H7 (cell line): ENCODE results near the gene PTGR3. TPM values are rescaled to one million over a fixed set of nuclear protein-coding genes. Genes with fewer than 3 reads are reported as not detected.

ENCODE experiments used
- DNase-seq: peaks from one replicate; pipeline ENCODE4 v3.0.0; 2012
- H3K27me3 ChIP-seq: 2 replicates; pipeline ENCODE4 v1.6.0; 2011; ENCODE audit warnings: mild to moderate bottlenecking, low read length; ENCODE audit not compliant: control insufficient read depth, insufficient read depth
- H3K36me3 ChIP-seq: replicated peaks from 2 replicates; pipeline ENCODE4 v1.5.1; 2011; ENCODE audit warnings: low read length; ENCODE audit not compliant: control insufficient read depth, insufficient read depth
- H3K4me3 ChIP-seq: 2 replicates; pipeline ENCODE4 v1.5.1; 2011; ENCODE audit warnings: low read depth, mild to moderate bottlenecking, control low read depth, low read length, moderate library complexity; ENCODE audit not compliant: insufficient read depth
- total RNA-seq: library from RNA; depleted of rRNA; stranded (reverse); fragments of >200 nt; shearing (Covaris generic); gene quantifications from 2 replicates; pipeline ENCODE4 v1.2.3, GENCODE V29; 2014

Gene PTGR3
- total RNA-seq, 1 experiment from 2014 or later, result 18.1 TPM

DNA sequence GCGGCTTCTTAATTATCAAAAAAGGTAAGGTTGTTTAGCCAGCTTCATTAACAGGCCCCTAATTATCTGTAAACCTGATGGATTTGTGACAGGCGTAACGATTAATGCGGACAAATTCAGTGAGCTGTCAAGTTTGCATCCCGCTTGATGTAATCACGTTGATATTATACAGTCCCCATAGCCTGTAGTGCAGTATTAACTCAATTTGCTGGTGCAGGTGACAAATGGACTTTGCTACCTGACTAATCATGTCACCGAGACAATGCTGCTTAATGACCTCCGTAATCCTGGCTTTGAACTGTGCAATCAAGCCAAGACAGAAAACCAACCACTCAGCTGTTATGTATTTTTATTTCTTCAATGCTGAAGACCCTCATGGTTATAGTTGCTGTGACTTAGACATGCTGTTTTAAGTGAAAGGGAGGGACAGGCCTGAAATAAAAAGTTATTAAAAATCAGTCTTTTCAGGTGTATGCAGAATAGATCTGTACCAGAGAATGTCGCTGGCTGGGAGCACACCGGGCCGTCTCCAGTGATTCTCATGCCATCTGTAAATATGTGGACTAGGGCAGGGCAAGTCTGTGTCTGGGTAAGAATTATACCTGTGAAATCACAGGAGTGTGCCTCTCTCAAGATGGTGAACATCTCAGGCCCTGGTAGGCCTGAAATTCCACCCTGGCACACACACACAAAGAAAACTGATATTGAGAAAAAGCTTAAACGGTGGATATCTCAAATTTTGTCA lies 6.0 kb upstream of the PTGR3 start:
- peaks cover 27% of the 10 kb centered on the region for H3K27me3 ChIP-seq
- H3K36me3 ChIP-seq, result no peaks in the 10 kb centered on the region
- no peak overlapping the region for H3K4me3 ChIP-seq
- no peak for DNase-seq

- H3K4me3 ChIP-seq, result no peak overlapping the region
- no peaks in the 10 kb centered on the region for H3K36me3 ChIP-seq
- DNase-seq, result no peak
- peaks cover 27% of the 10 kb centered on the region for H3K27me3 ChIP-seq
Observed at GRCh38 chr18:75214332-75214690, 5.4 kb upstream of the PTGR3 start.

GRCh38 chr18:75213611-75214331 lies 4.8 kb upstream of the PTGR3 start:
- Histone ChIP-seq H3K36me3 (no peaks in the 10 kb centered on the region), H3K27me3 (peaks cover 27% of the 10 kb centered on the region), H3K4me3 (no peak overlapping the region)
- DNase-seq, result no peak

DNA sequence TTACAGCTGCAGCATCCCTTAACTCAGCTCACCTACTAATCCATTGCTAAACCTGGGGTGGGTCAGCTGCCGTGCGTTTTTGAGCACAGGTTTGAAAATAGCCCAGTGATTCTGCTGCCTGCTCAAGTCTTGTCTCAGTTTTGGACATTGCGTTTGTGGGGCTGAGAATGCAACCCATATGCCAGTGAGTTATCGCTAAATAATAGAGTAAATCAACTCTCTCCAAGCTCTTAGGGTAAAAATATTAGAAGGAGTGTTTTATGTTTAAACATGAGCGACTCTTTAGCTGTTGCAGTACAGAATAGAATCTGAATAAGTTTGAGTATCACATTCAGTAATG lies 3.8 kb upstream of the PTGR3 start:
- DNase-seq, result no peak
- Histone ChIP-seq H3K4me3 (no peak overlapping the region), H3K27me3 (peaks cover 33% of the 10 kb centered on the region), H3K36me3 (no peaks in the 10 kb centered on the region)

GRCh38 chr18:75211953-75212750 lies 3.2 kb upstream of the PTGR3 start:
- Histone ChIP-seq H3K27me3 (peaks cover 39% of the 10 kb centered on the region), H3K4me3 (peak overlapping the region; percentile 58), H3K36me3 (no peaks in the 10 kb centered on the region)
- peak; percentile 84 for DNase-seq

DNA sequence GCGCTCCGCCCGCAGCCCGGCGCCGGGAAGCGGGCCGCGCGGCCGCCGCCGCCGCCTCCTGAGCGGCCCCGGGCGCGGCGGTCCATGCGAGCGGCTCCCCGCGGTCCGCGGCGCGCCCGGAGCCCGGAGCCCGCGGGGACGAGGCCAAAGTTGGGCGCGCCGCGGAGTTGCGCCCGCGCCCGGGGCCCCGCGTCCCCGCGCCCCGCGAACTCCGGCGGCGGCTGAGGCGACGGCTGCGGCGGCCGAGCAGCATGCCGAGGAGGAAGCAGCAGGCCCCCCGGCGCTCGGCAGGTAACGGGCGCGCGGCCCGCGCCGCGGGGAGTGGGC lies 2.6 kb upstream of the PTGR3 start:
- H3K36me3 ChIP-seq, result no peaks in the 10 kb centered on the region
- no peak for DNase-seq
- peaks cover 44% of the 10 kb centered on the region for H3K27me3 ChIP-seq
- peak overlapping the region; percentile 58 for H3K4me3 ChIP-seq

GRCh38 chr18:75211002-75211621 lies 2.2 kb upstream of the PTGR3 start:
- H3K27me3 ChIP-seq, result peaks cover 49% of the 10 kb centered on the region

DNA sequence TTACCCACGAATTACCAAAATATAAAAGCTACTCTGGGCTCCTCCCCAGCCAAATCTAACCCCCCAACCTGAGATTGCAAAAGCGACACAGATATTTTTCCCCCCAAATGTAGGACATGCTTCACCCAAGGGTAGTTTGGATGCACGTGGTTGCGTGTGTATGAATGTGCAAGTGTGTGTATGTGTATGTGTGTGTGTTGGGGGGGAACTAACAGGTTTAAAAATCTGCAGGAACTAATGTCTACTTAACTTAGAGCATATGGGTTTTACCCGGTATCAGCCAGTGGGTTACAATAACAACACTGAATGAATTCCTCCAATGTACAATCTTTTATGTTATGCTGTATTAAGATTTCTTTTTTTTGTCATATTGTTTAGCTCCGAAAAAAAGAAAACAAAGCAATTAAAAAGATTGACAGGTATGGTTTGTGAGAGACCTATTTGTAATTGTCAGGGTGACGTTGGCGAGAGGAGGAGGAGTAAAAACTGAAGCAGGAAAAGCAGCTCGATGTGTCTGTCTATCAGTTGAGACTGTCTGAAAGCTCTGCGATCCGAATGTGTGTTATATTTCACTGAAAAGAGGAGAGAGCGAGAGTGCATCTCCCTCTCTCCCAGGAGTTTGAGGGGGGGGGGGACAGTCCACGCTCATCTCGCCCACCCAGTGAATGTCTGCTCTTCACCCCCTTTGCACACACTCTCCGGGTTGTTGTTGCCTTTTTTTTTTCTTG lies 1.5 kb upstream of the PTGR3 start, which contains the start of gene TSHZ1:
TSS of gene TSHZ1 (plus strand) at position 524 of the 728 bp plus-strand sequence. CDS start 1,080 bp downstream, outside the sequence.
- H3K4me3 ChIP-seq, result peak within 1 kb of the TSS; percentile 80
- no peaks in the 10 kb centered on the region for H3K36me3 ChIP-seq
- DNase-seq, result peak; percentile 62
- peaks cover 55% of the 10 kb centered on the region for H3K27me3 ChIP-seq

More at GRCh38 chr18:75211002-75211621, 2.2 kb upstream of the PTGR3 start:
- DNase-seq, result peak; percentile 81
- peak overlapping the region; percentile 80 for H3K4me3 ChIP-seq
- no peaks in the 10 kb centered on the region for H3K36me3 ChIP-seq

DNA sequence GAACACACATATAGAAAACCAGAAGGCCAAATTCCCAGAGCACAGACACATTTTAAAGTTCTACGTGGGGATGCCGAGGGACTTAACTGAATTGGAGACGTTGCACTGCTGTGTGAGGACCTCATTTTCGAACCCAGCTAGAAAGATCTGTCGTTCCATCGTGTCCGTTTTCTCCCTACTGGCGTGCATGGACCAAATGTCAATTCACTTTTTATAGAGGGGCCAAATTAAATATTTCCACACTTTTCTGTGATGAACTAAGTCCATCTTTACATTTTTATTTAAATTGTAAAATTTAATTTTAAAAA lies 966 bp upstream of the PTGR3 start:
- DNase-seq, result no peak
- Histone ChIP-seq H3K36me3 (no peaks in the 10 kb centered on the region), H3K27me3 (peaks cover 60% of the 10 kb centered on the region), H3K4me3 (peak overlapping the region; percentile 80)

DNA sequence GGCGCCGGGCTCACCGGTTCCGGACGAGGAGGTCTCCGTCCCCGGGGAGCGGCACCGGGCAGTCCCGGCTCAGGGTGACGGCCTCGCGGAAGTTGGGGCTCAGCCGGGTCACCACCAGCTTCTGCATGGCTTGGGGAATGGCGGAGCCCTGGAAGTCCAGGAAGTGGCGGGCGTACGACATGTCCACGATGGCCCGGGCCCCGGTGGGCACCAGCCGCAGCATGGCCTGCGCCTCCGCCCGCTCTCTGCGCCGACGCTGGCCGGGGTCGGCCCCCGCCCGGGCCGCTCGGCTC lies 157 bp downstream of the PTGR3 start:
- Histone ChIP-seq H3K27me3 (peaks cover 72% of the 10 kb centered on the region), H3K4me3 (peak overlapping the region; percentile 80), H3K36me3 (no peaks in the 10 kb centered on the region)
- no peak for DNase-seq

DNA sequence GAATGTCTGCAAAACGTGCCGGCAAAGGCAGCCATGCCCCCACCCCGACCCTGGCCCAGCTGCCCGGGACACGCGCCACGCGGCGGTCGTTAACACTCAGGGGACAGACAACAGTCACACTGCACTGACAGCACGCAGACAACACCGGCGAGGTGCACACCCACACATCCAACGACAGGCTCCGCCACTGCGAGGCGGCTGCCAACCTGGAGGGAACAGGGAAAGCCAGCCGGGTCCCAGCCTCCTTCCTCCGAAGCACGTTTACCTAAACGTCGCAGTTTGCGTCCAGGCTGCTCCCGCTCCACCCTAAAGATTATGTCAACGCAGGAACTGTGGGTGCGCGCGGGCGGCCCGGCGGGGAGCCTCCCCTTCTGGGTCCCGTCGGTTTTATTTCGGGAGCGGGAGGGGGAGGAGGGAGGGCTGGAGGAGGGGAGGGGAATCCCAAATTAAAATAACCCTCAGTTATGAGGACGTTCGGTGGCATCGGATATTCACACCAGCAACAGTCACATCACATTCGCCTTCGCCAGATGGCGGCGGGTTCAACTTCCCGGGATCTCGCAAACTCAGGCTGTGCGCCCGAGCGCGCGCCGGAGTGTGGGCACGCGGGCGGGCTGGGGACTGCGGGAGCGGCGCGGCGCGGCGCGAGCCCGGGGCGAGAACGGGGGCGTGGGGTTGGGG lies 644 bp downstream of the PTGR3 start:
- peak; percentile 74 for DNase-seq
- Histone ChIP-seq H3K27me3 (peaks cover 75% of the 10 kb centered on the region), H3K36me3 (no peaks in the 10 kb centered on the region), H3K4me3 (peak overlapping the region; percentile 80)

- no peak for DNase-seq
- peaks cover 70% of the 10 kb centered on the region for H3K27me3 ChIP-seq
- H3K36me3 ChIP-seq, result no peaks in the 10 kb centered on the region
- H3K4me3 ChIP-seq, result peak overlapping the region; percentile 80
Observed at GRCh38 chr18:75207310-75208154, 1.4 kb downstream of the PTGR3 start.
